OCI-LY1 (cell line): ENCODE results near the gene CNOT8.

ENCODE experiments used
- H2AFZ ChIP-seq: fragments of 200-600 bp; sonication (generic), shearing (Covaris generic); 2 replicates; pipeline ENCODE4 v1.6.0; 2014; ENCODE audit warnings: antibody characterized with exemption, mild to moderate bottlenecking, low read length
- H3F3A ChIP-seq: fragments of 200-600 bp; sonication (generic), shearing (Covaris generic); 2 replicates; pipeline ENCODE4 v1.6.0; 2014; ENCODE audit warnings: mild to moderate bottlenecking, antibody characterized with exemption, low read length, moderate library complexity; ENCODE audit not compliant: insufficient read depth
- H3K27ac ChIP-seq: fragments of 200-600 bp; sonication (generic); 2 replicates; pipeline ENCODE4 v1.5.1; 2014; ENCODE audit warnings: low read length, mixed run types, mild to moderate bottlenecking, low read depth; ENCODE audit not compliant: poor library complexity, severe bottlenecking
- H3K27me3 ChIP-seq: fragments of 200-600 bp; sonication (generic); 2 replicates; pipeline ENCODE4 v1.6.0; 2014; ENCODE audit warnings: antibody characterized with exemption, mild to moderate bottlenecking, low read length, moderate library complexity; ENCODE audit not compliant: insufficient read depth
- H3K36me3 ChIP-seq: fragments of 200-600 bp; sonication (generic); 2 replicates; pipeline ENCODE4 v1.6.1; 2014; ENCODE audit warnings: mild to moderate bottlenecking, antibody characterized with exemption, low read length, moderate library complexity, mixed read lengths; ENCODE audit not compliant: insufficient read depth
- H3K4me1 ChIP-seq: fragments of 200-600 bp; sonication (generic); 2 replicates; pipeline ENCODE4 v1.5.1; 2014; ENCODE audit warnings: mild to moderate bottlenecking, low read length, moderate library complexity; ENCODE audit not compliant: insufficient read depth, severe bottlenecking
- H3K4me2 ChIP-seq: fragments of 200-600 bp; sonication (generic), shearing (Covaris generic); 2 replicates; pipeline ENCODE4 v1.6.1; 2014; ENCODE audit warnings: low read length
- H3K4me3 ChIP-seq: fragments of 200-600 bp; sonication (generic); 2 replicates; pipeline ENCODE4 v1.5.1; 2014; ENCODE audit warnings: low read length, low read depth, mild to moderate bottlenecking, mixed read lengths; ENCODE audit not compliant: poor library complexity, severe bottlenecking
- H3K79me2 ChIP-seq: fragments of 200-600 bp; shearing (Covaris generic); 2 replicates; pipeline ENCODE4 v1.6.1; 2016; ENCODE audit warnings: mixed run types, low read length, mixed read lengths; ENCODE audit not compliant: insufficient read depth
- H3K9ac ChIP-seq: fragments of 200-600 bp; sonication (generic), shearing (Covaris generic); 2 replicates; pipeline ENCODE4 v1.6.1; 2014; ENCODE audit warnings: mild to moderate bottlenecking, low read length, mixed read lengths
- H3K9me2 ChIP-seq: fragments of 200-600 bp; sonication (generic), shearing (Covaris generic); 2 replicates; pipeline ENCODE4 v1.6.1; 2014; ENCODE audit warnings: low read depth, mild to moderate bottlenecking, low read length, mixed read lengths
- H3K9me3 ChIP-seq: fragments of 200-600 bp; shearing (Covaris generic); 2 replicates; pipeline ENCODE4 v1.6.1; 2014; ENCODE audit warnings: low read length, mixed read lengths
- H4K20me1 ChIP-seq: fragments of 200-600 bp; sonication (generic), shearing (Covaris generic); 2 replicates; pipeline ENCODE4 v1.6.0; 2016; ENCODE audit warnings: mild to moderate bottlenecking, low read length; ENCODE audit not compliant: insufficient read depth
- EZH2 ChIP-seq: fragments of 200-600 bp; sonication (generic), shearing (Covaris generic); IDR thresholded peaks from 2 replicates; pipeline ENCODE4 v1.8.0; 2017; ENCODE audit warnings: borderline replicate concordance, mixed run types, mild to moderate bottlenecking, antibody characterized with exemption, low read length, moderate library complexity, mixed read lengths
- TF ChIP-seq, protein P1 (sequence below): fragments of 200-600 bp; sonication (generic), shearing (Covaris generic); IDR thresholded peaks from 2 replicates; pipeline ENCODE4 v1.5.1; 2017; ENCODE audit warnings: mild to moderate bottlenecking, antibody characterized with exemption, low read length, moderate library complexity, mixed read lengths

The CNOT8 gene

DNA sequence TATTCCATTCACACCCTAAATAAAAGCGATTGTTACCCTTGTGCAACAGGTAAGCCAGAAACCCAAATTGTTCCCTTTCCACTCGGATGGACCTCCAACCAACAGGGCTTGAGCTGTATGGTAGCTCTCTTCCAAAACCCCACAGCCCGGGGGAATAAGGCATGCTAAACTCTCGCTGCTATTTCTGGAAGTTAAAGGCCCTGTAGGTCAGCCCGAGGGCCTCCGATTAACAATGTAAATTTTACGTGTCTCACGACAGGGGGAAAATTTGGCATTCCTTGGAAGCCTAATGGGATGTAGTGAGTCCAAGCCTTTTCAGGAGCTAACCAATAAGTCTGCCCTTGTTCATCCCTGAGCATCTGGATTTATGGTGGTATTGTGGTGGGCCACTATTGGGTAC is 26.0 kb downstream of the CNOT8 start:
- Histone ChIP-seq H3K27ac (no peak overlapping the region), H3K79me2 (no peaks in the 10 kb centered on the region), H3K9me3 (peaks cover 19% of the 10 kb centered on the region), H4K20me1 (no peaks in the 10 kb centered on the region), H3K27me3 (no peaks in the 10 kb centered on the region), H3K4me1 (no peaks in the 10 kb centered on the region), H2AFZ (no peak overlapping the region), H3K9me2 (no peaks in the 10 kb centered on the region), H3F3A (no peaks in the 10 kb centered on the region), H3K9ac (no peak overlapping the region), H3K36me3 (peaks cover 56% of the 10 kb centered on the region), H3K4me2 (no peak overlapping the region), H3K4me3 (no peak overlapping the region)
- TF ChIP-seq, protein P1, sequence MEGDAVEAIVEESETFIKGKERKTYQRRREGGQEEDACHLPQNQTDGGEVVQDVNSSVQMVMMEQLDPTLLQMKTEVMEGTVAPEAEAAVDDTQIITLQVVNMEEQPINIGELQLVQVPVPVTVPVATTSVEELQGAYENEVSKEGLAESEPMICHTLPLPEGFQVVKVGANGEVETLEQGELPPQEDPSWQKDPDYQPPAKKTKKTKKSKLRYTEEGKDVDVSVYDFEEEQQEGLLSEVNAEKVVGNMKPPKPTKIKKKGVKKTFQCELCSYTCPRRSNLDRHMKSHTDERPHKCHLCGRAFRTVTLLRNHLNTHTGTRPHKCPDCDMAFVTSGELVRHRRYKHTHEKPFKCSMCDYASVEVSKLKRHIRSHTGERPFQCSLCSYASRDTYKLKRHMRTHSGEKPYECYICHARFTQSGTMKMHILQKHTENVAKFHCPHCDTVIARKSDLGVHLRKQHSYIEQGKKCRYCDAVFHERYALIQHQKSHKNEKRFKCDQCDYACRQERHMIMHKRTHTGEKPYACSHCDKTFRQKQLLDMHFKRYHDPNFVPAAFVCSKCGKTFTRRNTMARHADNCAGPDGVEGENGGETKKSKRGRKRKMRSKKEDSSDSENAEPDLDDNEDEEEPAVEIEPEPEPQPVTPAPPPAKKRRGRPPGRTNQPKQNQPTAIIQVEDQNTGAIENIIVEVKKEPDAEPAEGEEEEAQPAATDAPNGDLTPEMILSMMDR = no peak
- TF ChIP-seq EZH2 = no peak

GRCh38 chr5:154885439-154885838 is 27.0 kb downstream of the CNOT8 start:
- H3K9me3 ChIP-seq = peaks cover 19% of the 10 kb centered on the region
- H4K20me1 ChIP-seq = no peaks in the 10 kb centered on the region
- no peak overlapping the region for H2AFZ ChIP-seq
- peaks cover 64% of the 10 kb centered on the region for H3K36me3 ChIP-seq
- no peaks in the 10 kb centered on the region for H3F3A ChIP-seq
- H3K27ac ChIP-seq = no peak overlapping the region
- H3K4me2 ChIP-seq = no peak overlapping the region
- no peak overlapping the region for H3K9ac ChIP-seq
- no peaks in the 10 kb centered on the region for H3K27me3 ChIP-seq
- no peaks in the 10 kb centered on the region for H3K79me2 ChIP-seq
- H3K4me3 ChIP-seq = no peak overlapping the region
- no peaks in the 10 kb centered on the region for H3K4me1 ChIP-seq
- H3K9me2 ChIP-seq = no peaks in the 10 kb centered on the region
- TF ChIP-seq, protein P1 = no peak
- TF ChIP-seq EZH2 = no peak

DNA sequence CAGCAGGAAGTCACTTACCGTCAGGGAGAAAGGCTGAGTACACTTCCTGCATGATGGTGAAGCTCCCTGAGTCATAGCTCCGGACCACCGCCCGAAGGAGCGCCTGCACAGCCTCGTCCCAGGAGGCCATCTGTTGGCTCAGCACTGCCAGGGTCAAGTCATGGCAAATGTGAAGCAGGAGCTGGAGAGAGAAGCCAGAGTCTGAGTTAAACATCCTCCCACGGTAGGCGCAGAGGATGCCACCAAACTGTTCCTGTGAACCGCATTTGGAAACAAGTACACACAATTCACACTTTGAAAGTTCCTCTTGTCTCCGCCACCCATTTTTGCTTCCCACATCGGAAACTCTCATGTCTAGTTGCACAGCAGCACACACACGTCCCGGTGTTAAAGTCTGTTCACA is 33.9 kb downstream of the CNOT8 start:
- Histone ChIP-seq H3K9ac (no peak overlapping the region), H3K4me1 (no peaks in the 10 kb centered on the region), H3K4me2 (no peak overlapping the region), H3K27me3 (no peaks in the 10 kb centered on the region), H3K4me3 (no peak overlapping the region), H3F3A (no peaks in the 10 kb centered on the region), H3K79me2 (no peaks in the 10 kb centered on the region), H3K36me3 (peaks cover 92% of the 10 kb centered on the region), H2AFZ (no peak overlapping the region), H3K9me3 (peaks cover 4% of the 10 kb centered on the region; the same call in 1 of the 2 replicates), H4K20me1 (no peaks in the 10 kb centered on the region), H3K9me2 (no peaks in the 10 kb centered on the region), H3K27ac (no peak overlapping the region)
- no peak for TF ChIP-seq EZH2
- TF ChIP-seq, protein P1 = no peak
